ENCODE measurements around the gene PDE4B.

The PDE4B gene

DNA sequence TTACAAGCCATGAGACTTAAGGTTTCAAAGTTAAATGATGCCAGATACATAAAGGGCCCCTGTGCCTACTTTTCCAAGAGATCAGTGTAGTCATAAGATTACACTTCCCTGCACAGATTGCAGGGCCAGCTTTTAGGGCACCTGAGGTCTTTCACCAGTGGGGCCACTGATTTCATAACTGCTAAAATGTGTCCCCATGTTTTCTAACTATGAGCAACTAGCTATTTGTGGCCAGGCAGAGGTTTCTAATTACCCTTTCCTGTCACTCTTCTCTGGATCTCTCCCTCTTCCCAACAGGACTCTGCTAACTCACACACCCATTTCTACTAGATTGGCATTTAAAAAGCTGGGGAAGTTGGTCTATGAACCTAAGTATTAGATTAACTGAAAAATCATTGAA, 534.2 kb downstream of the PDE4B start:
- Histone ChIP-seq H3K27me3 (ENCODE audit: insufficient read depth, low read length) (no peaks in the 10 kb centered on the region), H2AFZ (ENCODE audit: low read depth, low read length) (no peak overlapping the region), H3K4me3 (ENCODE audit: low read length) (no peak overlapping the region), H3K36me3 (ENCODE audit: insufficient read depth, low read length) (no peaks in the 10 kb centered on the region), H3K4me1 (ENCODE audit: insufficient read depth, low read length) (peaks cover 6% of the 10 kb centered on the region), H3K9me3 (ENCODE audit: low read length) (no peaks in the 10 kb centered on the region)

DNA sequence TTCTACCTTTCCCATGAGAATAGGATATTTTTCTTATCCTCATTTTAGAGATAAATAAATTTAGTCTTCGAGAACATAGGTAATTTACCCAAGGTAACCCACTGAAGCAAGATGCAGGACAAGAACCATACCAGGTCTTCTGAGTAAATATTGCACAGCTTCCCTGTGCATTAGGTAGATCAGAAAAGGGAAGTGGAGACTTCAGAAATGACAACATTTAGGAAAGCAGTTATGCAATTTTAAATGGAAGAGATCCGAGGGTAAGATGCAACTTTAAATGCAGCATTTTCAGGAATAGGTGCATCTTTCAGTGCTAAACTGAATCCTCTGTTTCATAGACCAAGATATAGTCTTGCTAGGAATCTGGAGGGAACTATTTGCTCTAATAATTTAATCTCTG, 534.9 kb downstream of the PDE4B start:
- Histone ChIP-seq H3K4me1 (ENCODE audit: insufficient read depth, low read length) (peaks cover 12% of the 10 kb centered on the region), H3K9me3 (ENCODE audit: low read length) (no peaks in the 10 kb centered on the region)

DNA sequence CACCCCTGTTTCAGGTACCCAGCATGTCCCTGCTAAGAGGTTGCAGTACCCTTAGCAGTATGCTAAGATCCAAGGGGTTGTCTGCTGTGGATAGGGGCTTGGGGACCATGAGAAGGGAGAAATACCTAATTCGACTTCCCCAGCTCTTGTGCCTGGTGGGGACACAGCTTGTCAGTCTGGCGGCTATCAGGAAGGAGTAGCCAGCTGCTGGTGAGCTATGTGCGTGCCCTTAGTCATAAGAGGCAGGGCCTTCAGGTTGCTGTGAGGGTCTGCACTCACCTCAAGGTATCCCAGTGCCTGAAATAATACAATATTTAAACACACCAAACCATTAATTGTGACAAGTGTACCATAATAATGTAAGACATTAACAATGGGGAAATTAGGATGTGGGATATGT, 536.2 kb downstream of the PDE4B start:
- Histone ChIP-seq H2AFZ (ENCODE audit: low read depth, low read length) (no peak overlapping the region), H3K9me3 (ENCODE audit: low read length) (no peaks in the 10 kb centered on the region), H3K4me3 (ENCODE audit: low read length) (no peak overlapping the region), H3K27me3 (ENCODE audit: insufficient read depth, low read length) (no peaks in the 10 kb centered on the region), H3K36me3 (ENCODE audit: insufficient read depth, low read length) (no peaks in the 10 kb centered on the region), H3K4me1 (ENCODE audit: insufficient read depth, low read length) (peaks cover 25% of the 10 kb centered on the region)

More for the DNA sequence above, 534.9 kb downstream of the PDE4B start:
- no peak overlapping the region for H2AFZ ChIP-seq (ENCODE audit: low read depth, low read length)
- no peak overlapping the region for H3K4me3 ChIP-seq (ENCODE audit: low read length)
- H3K36me3 ChIP-seq (ENCODE audit: insufficient read depth, low read length), result no peaks in the 10 kb centered on the region
- no peaks in the 10 kb centered on the region for H3K27me3 ChIP-seq (ENCODE audit: insufficient read depth, low read length)

DNA sequence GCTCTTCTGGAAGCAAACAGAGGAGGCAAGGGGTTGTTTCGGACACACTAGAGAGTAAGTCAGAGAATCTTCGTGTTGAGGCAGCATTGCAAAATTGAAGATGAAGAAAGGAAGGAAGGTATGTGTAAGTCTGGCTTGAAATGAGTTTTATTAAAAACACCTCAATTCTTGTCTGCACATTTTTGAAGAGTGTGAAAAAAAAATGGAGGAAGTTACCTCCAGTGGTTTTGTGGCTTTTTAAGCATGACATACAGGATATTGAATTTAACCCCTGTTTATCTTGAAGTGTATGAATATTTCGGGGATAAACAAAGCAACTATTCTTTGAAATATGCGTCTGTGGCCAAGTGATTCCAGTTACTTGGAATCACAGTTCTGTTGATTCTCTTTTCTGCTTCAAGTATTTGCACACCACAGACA, 538.0 kb downstream of the PDE4B start:
- no peaks in the 10 kb centered on the region for H3K36me3 ChIP-seq (ENCODE audit: insufficient read depth, low read length)
- no peaks in the 10 kb centered on the region for H3K27me3 ChIP-seq (ENCODE audit: insufficient read depth, low read length)
- H3K4me3 ChIP-seq (ENCODE audit: low read length), result no peak overlapping the region
- H3K9me3 ChIP-seq (ENCODE audit: low read length), result no peaks in the 10 kb centered on the region
- H2AFZ ChIP-seq (ENCODE audit: low read depth, low read length), result no peak overlapping the region
- H3K4me1 ChIP-seq (ENCODE audit: insufficient read depth, low read length), result peaks cover 43% of the 10 kb centered on the region

DNA sequence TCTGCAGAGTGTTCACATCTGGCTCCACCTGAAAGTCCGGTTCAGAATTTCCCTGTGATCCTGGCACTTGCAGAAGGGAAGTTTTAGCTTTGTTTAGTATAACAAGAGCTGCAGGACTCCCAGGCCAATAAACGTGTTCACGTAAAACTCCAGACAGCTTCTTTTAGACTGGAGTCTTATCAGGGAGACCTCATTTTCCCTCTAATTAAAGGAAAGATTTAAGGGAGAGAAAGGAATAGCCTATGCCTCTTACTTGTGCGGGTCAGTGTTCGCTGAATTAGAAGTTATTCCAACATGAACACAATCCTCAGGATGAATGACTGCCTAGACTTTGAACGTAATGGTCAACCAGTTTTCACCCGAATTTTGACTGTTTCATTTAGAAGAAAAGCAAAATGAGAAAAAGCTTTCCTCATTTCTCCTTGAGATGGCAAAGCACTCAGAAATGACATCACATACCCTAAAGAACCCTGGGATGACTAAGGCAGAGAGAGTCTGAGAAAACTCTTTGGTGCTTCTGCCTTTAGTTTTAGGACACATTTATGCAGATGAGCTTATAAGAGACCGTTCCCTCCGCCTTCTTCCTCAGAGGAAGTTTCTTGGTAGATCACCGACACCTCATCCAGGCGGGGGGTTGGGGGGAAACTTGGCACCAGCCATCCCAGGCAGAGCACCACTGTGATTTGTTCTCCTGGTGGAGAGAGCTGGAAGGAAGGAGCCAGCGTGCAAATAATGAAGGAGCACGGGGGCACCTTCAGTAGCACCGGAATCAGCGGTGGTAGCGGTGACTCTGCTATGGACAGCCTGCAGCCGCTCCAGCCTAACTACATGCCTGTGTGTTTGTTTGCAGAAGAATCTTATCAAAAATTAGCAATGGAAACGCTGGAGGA, 539.2 kb downstream of the PDE4B start:
- H3K27me3 ChIP-seq (ENCODE audit: insufficient read depth, low read length), result no peaks in the 10 kb centered on the region
- H2AFZ ChIP-seq (ENCODE audit: low read depth, low read length), result peak overlapping the region; percentile 33
- H3K4me3 ChIP-seq (ENCODE audit: low read length), result peak overlapping the region; percentile 62
- H3K4me1 ChIP-seq (ENCODE audit: insufficient read depth, low read length), result peaks cover 54% of the 10 kb centered on the region
- no peaks in the 10 kb centered on the region for H3K9me3 ChIP-seq (ENCODE audit: low read length)
- H3K36me3 ChIP-seq (ENCODE audit: insufficient read depth, low read length), result no peaks in the 10 kb centered on the region

DNA sequence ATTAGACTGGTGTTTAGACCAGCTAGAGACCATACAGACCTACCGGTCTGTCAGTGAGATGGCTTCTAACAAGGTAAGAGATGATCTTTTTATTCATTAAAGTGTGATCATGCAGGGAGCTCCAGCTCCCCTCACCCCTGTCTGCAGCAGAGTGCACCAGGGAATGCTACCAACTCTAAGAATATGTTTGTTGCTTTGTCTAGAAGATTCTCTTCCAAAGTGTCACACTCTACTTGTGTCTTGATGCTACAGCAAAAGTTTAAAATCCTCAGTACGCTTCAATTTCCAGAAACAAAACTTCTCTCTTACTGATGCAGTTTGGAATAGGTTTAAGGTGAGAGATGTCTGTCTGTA, 539.8 kb downstream of the PDE4B start:
- peaks cover 54% of the 10 kb centered on the region for H3K4me1 ChIP-seq (ENCODE audit: insufficient read depth, low read length)
- H3K4me3 ChIP-seq (ENCODE audit: low read length), result peak overlapping the region; percentile 62
- H3K9me3 ChIP-seq (ENCODE audit: low read length), result no peaks in the 10 kb centered on the region
- H2AFZ ChIP-seq (ENCODE audit: low read depth, low read length), result peak overlapping the region; percentile 33
- no peaks in the 10 kb centered on the region for H3K36me3 ChIP-seq (ENCODE audit: insufficient read depth, low read length)
- H3K27me3 ChIP-seq (ENCODE audit: insufficient read depth, low read length), result no peaks in the 10 kb centered on the region

DNA sequence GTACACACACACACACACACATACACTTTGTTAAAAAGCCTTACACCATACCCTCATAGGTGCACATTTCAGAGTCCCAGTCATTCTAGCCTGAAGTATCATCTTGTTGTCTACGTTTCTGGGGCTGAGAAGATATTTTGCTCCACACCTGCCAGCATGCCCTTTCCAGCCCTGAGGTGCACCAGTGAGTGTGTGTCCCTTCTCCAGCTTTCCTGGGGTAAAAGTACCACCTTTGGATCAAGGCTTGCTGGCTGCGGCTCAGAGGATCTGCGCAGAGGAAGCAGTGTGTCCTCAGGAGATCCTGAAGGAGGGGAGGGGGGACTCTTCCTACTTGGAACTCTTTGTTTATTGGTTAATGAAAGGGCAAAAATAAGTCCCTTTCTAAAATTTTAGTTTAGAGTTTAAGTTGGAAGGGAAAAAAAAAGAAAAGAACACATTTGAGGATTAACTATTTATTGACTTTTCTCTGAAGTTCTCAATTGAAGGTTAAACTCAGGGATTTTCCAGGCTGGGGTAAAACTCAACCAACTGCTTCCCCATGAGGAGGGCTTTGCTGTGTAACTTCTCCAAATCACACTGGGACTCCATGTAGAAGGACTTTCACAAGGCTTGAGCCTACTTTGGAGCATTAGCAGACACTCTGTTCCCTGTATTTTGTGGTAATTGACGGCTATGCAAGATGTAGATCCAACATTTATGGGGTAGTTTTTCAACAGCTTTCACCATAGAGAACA, 540.9 kb downstream of the PDE4B start:
- Histone ChIP-seq H3K9me3 (ENCODE audit: low read length) (no peaks in the 10 kb centered on the region), H3K4me3 (ENCODE audit: low read length) (peak overlapping the region; percentile 62), H3K4me1 (ENCODE audit: insufficient read depth, low read length) (peaks cover 54% of the 10 kb centered on the region), H3K27me3 (ENCODE audit: insufficient read depth, low read length) (no peaks in the 10 kb centered on the region), H2AFZ (ENCODE audit: low read depth, low read length) (no peak overlapping the region), H3K36me3 (ENCODE audit: insufficient read depth, low read length) (no peaks in the 10 kb centered on the region)

DNA sequence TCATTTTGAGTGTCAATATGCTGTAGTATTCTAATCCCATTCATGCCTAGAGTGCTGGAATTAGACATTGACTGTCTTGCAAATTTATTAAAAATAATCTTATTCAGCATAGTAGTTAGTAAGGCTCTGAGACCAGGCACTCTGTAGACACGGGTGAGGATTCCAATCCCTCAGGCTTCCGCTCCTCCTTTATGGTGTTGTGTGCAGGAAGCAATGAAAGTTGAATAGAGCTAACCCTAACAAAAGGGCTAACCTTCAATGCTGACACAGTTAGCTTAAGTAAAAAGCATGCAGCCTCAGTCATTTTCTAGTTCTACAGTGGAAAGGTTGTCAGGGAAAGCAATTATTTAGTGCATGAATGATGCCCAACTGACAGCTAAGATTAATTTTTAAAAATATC, 541.6 kb downstream of the PDE4B start:
- Histone ChIP-seq H3K36me3 (ENCODE audit: insufficient read depth, low read length) (no peaks in the 10 kb centered on the region), H2AFZ (ENCODE audit: low read depth, low read length) (no peak overlapping the region), H3K4me1 (ENCODE audit: insufficient read depth, low read length) (peaks cover 54% of the 10 kb centered on the region), H3K4me3 (ENCODE audit: low read length) (peak overlapping the region; percentile 62), H3K9me3 (ENCODE audit: low read length) (no peaks in the 10 kb centered on the region), H3K27me3 (ENCODE audit: insufficient read depth, low read length) (no peaks in the 10 kb centered on the region)

DNA sequence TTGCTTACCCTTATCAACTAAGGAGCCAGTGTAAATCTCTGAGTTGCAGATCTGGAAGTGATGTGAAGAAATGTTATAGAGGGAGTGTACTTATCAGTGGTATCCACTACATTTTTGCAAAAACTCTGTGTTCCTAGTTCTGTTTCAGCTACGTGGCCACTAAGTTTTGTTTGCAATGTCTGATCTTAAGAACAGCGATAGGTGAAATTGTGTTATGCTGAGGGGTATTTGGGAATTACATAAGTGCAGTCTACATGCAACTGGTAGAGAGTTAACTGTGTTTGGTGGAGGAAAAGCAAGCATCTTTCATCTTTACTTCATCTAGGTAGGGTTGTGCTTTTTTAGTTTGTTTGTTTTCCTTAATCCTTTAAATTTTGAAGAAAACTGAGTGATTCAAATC, 542.4 kb downstream of the PDE4B start:
- Histone ChIP-seq H3K4me3 (ENCODE audit: low read length) (no peak overlapping the region), H2AFZ (ENCODE audit: low read depth, low read length) (no peak overlapping the region), H3K4me1 (ENCODE audit: insufficient read depth, low read length) (peaks cover 54% of the 10 kb centered on the region), H3K27me3 (ENCODE audit: insufficient read depth, low read length) (no peaks in the 10 kb centered on the region), H3K36me3 (ENCODE audit: insufficient read depth, low read length) (no peaks in the 10 kb centered on the region), H3K9me3 (ENCODE audit: low read length) (no peaks in the 10 kb centered on the region)

DNA sequence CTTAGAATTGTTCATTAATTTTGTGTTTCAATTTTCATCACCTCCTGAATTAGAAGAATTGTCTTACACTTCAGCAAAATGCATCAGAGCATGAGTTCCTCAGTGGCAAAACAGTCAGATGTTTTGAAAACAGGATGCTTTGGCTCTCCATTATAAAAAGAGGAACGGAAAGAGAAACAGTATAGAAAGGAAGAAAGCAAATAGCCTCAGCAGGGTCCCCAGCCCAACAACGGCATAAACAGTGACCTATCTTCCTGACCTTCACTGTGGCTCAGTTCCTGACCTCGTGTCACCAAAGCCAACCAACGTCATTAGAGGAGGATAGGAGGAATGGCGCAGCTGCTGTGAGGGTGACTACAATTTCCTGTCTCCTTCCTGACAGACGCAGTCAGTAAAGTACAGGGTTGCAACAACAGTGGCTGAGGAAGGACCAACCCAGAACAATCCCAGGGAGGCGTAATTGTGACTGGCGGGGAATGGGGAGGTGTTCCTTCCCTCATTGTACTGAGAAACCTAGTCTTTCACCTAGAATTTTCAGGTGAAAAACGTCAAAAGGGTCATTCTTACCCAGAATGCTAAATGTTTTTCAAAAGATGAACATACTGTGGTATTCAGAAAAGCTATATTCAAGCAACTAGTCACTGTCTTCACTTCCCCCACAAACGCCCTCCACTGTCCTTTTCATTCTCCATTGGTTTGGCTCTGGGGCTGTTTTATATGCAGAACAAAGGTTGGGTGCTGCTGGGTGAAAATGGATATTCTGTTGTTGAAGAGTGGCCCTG, 543.4 kb downstream of the PDE4B start:
- Histone ChIP-seq H3K4me1 (ENCODE audit: insufficient read depth, low read length) (peaks cover 54% of the 10 kb centered on the region), H3K36me3 (ENCODE audit: insufficient read depth, low read length) (no peaks in the 10 kb centered on the region), H2AFZ (ENCODE audit: low read depth, low read length) (peak overlapping the region; percentile 30), H3K4me3 (ENCODE audit: low read length) (peak overlapping the region; percentile 32), H3K9me3 (ENCODE audit: low read length) (no peaks in the 10 kb centered on the region), H3K27me3 (ENCODE audit: insufficient read depth, low read length) (no peaks in the 10 kb centered on the region)

DNA sequence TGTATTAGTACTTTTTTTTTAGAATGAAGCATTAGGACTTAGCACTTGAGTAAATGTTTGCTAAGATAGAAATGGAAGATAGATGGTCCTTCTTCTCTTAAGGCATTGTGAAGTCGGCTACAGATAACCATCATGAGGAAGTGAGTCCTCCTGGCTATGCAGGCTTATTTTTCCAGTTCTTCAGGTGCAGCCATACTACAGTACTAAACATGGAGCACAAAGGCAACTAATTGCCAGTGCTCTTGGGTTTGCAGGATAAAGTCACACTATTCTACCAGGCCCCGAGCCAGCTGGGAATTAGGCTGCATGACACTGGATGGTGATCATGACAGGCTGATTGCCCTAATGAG, 543.9 kb downstream of the PDE4B start:
- Histone ChIP-seq H2AFZ (ENCODE audit: low read depth, low read length) (no peak overlapping the region), H3K4me3 (ENCODE audit: low read length) (peak overlapping the region; percentile 32), H3K4me1 (ENCODE audit: insufficient read depth, low read length) (peaks cover 50% of the 10 kb centered on the region), H3K36me3 (ENCODE audit: insufficient read depth, low read length) (no peaks in the 10 kb centered on the region), H3K9me3 (ENCODE audit: low read length) (no peaks in the 10 kb centered on the region), H3K27me3 (ENCODE audit: insufficient read depth, low read length) (no peaks in the 10 kb centered on the region)

DNA sequence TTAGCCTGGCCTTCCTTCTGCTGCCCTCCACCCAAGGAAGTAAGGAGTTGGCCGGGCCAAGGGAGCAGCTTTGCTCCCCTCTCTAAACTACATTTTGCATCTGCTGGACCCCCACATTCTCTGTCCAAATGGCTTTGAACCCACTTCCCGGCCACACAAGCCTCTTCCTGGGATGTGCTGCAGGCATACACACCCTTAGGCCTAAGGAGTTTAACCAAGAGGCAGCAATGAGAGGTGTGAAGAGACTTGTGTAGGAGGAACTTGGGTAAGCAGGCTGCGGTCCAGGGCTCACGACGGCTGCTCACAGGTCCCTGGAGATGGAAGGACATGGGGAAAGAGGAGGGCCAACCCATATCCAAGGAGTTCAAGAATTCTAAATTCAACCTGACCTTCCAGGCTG, 544.6 kb downstream of the PDE4B start:
- no peaks in the 10 kb centered on the region for H3K9me3 ChIP-seq (ENCODE audit: low read length)
- H3K4me3 ChIP-seq (ENCODE audit: low read length), result no peak overlapping the region
- H3K27me3 ChIP-seq (ENCODE audit: insufficient read depth, low read length), result no peaks in the 10 kb centered on the region
- peaks cover 45% of the 10 kb centered on the region for H3K4me1 ChIP-seq (ENCODE audit: insufficient read depth, low read length)
- no peak overlapping the region for H2AFZ ChIP-seq (ENCODE audit: low read depth, low read length)
- H3K36me3 ChIP-seq (ENCODE audit: insufficient read depth, low read length), result no peaks in the 10 kb centered on the region

DNA sequence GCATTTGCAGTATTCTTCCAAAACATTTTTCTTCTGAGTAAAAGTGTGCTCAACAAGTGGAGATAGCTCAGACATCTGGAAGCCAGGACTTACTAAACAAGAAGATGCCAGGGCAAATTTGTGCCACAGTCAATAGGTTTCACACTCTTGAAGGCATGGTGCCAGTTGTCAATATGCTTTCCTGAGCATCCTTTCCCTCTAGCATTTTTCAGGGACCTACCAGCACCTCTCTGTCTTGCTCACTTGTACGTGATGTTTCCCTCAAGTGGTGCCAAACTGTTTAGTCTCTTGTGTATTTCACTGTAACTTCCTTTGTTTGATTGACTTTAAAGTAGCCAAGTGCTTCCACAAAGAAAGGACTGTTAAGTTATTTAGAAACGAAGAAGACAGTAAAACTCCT, 547.2 kb downstream of the PDE4B start:
- Histone ChIP-seq H3K4me3 (ENCODE audit: low read length) (no peak overlapping the region), H3K36me3 (ENCODE audit: insufficient read depth, low read length) (no peaks in the 10 kb centered on the region), H2AFZ (ENCODE audit: low read depth, low read length) (no peak overlapping the region), H3K4me1 (ENCODE audit: insufficient read depth, low read length) (peaks cover 19% of the 10 kb centered on the region), H3K27me3 (ENCODE audit: insufficient read depth, low read length) (no peaks in the 10 kb centered on the region), H3K9me3 (ENCODE audit: low read length) (no peaks in the 10 kb centered on the region)

All from neuron (in vitro differentiated cells).